Heart left ventricle (tissue), 13 donors: ENCODE measurements around the gene RPS6KB2.
"Not testable (repeated sequence)": the region's sequence is repeated elsewhere in the genome, so short reads cannot be mapped to it uniquely, and the experiment has no call there.

ENCODE experiments used
- CTCF ChIP-seq, 12 donors: fragments of 200-600 bp; sonication (generic) in 4 of 12; IDR thresholded peaks; one replicate each; pipeline versions ENCODE4 v1.5.0 to v1.8.0; 2018 to 2022; ENCODE audit warnings: antibody characterized with exemption in 12 of 12, mild to moderate bottlenecking in 5 of 12
- POLR2A ChIP-seq, 2 donors: fragments of 450-650 bp; IDR thresholded peaks; one replicate each; pipeline ENCODE4 v1.6.1; 2017; ENCODE audit warnings: antibody characterized with exemption in 2 of 2, mild to moderate bottlenecking in 2 of 2, moderate library complexity in 2 of 2
- donor health status: ischemic (EF 13 %, LVEDD 7.1; RV severe dilation, severe dysfunction).
- donor health status: DM: no; HTN: yes; CAD: no.
- donor health status: DM: no; HTN: no; CAD: no.
- donor health status: ischemic (EF 25% LVEDD 6.9; RV normal size, moderate dysfunction).
- donor health status: ischemic (EF 25% LVEDD 5.7; RV mildly dilated, moderate dysfunction).
- donor health status: ischemic (EF 35%, LVEDD 5.7; RV mildly dilated, moderate dysfunction).
- donor health status: nonischemic (EF 11% LVEDD 7.7; RV severe dilation, severe dysfunction).
- donor health status: DM: yes; HTN: yes; CAD: no.
- donor health status: PGD.
- donor health status: ischemic (EF 29% LVEDD 5.4; RV normal size, mild dysfunction).
- donor health status: nonischemic (EF 23%, LVEDD 6.1; RV moderate dilation, normal function).

- not testable (repeated sequence) for TF ChIP-seq CTCF, POLR2A (IDR thresholded peaks at IDR 0.05)
Observed at GRCh38 chr11:67403085-67403484, 25.2 kb upstream of the RPS6KB2 start.
